H9 (cell line): ENCODE results near the gene CARD11. TPM values are rescaled to one million over a fixed set of nuclear protein-coding genes. Genes with fewer than 3 reads are reported as not detected.

Source experiments
- DNase-seq: peaks from one replicate; pipeline ENCODE4 v3.0.0-alpha.2; 2017
- H2AFZ ChIP-seq: one replicate; pipeline ENCODE4 v1.6.1; 2013; ENCODE audit warnings: mild to moderate bottlenecking, low read length, control low read depth, moderate library complexity
- H2AK5ac ChIP-seq: 2 replicates; pipeline ENCODE4 v1.6.1; 2013; ENCODE audit warnings: low read length, control low read depth, mixed read lengths; ENCODE audit not compliant: insufficient read length
- H2BK120ac ChIP-seq: one replicate; pipeline ENCODE4 v1.6.1; 2013; ENCODE audit warnings: low read depth, mild to moderate bottlenecking, low read length, control low read depth, inconsistent platforms; ENCODE audit not compliant: poor library complexity, severe bottlenecking
- H2BK12ac ChIP-seq: 2 replicates; pipeline ENCODE4 v1.6.1; 2013; ENCODE audit warnings: low read length, control low read depth, mixed read lengths, low read depth; ENCODE audit not compliant: insufficient read length
- H2BK15ac ChIP-seq: 2 replicates; pipeline ENCODE4 v1.6.1; 2013; ENCODE audit warnings: low read depth, low read length, control low read depth
- H2BK20ac ChIP-seq: one replicate; pipeline ENCODE4 v1.6.1; 2013; ENCODE audit warnings: low read depth, mild to moderate bottlenecking, low read length, control low read depth, inconsistent platforms; ENCODE audit not compliant: poor library complexity, severe bottlenecking
- H2BK5ac ChIP-seq: 2 replicates; pipeline ENCODE4 v1.6.1; 2013; ENCODE audit warnings: low read length, control low read depth, mixed read lengths; ENCODE audit not compliant: insufficient read length
- H3K14ac ChIP-seq: 2 replicates; pipeline ENCODE4 v1.6.1; 2013; ENCODE audit warnings: low read length, control low read depth; ENCODE audit not compliant: insufficient read depth
- H3K18ac ChIP-seq: 2 replicates; pipeline ENCODE4 v1.6.1; 2013; ENCODE audit warnings: low read depth, mild to moderate bottlenecking, mixed read lengths, low read length, control low read depth; ENCODE audit not compliant: insufficient read length
- H3K23ac ChIP-seq: 2 replicates; pipeline ENCODE4 v1.6.1; 2013; ENCODE audit warnings: low read length, control low read depth, mixed read lengths, low read depth; ENCODE audit not compliant: insufficient read length
- H3K23me2 ChIP-seq: 2 replicates; pipeline ENCODE4 v1.6.1; 2013; ENCODE audit warnings: low read depth, mild to moderate bottlenecking, mixed read lengths, low read length, control low read depth; ENCODE audit not compliant: insufficient read length, poor library complexity, severe bottlenecking
- H3K27ac ChIP-seq: 2 replicates; pipeline ENCODE4 v1.5.1; 2013; ENCODE audit warnings: low read length, control low read depth, mixed read lengths, low read depth; ENCODE audit not compliant: insufficient read length
- H3K27me3 ChIP-seq: 2 replicates; pipeline ENCODE4 v1.6.1; 2013; ENCODE audit warnings: low read length, control low read depth, inconsistent platforms; ENCODE audit not compliant: insufficient read depth
- H3K4ac ChIP-seq: 2 replicates; pipeline ENCODE4 v1.6.1; 2013; ENCODE audit warnings: low read depth, mild to moderate bottlenecking, control low read depth, inconsistent platforms, low read length, moderate library complexity
- H3K4me1 ChIP-seq: 2 replicates; pipeline ENCODE4 v1.6.1; 2013; ENCODE audit warnings: low read length, control low read depth, inconsistent platforms; ENCODE audit not compliant: insufficient read depth
- H3K4me2 ChIP-seq: 2 replicates; pipeline ENCODE4 v1.6.1; 2013; ENCODE audit warnings: low read length, control low read depth, mixed read lengths; ENCODE audit not compliant: insufficient read length, insufficient read depth
- H3K56ac ChIP-seq: 2 replicates; pipeline ENCODE4 v1.6.1; 2013; ENCODE audit warnings: low read depth, mild to moderate bottlenecking, mixed read lengths, low read length, control low read depth; ENCODE audit not compliant: insufficient read length
- H3K79me1 ChIP-seq: 2 replicates; pipeline ENCODE4 v1.6.1; 2013; ENCODE audit warnings: low read depth, mild to moderate bottlenecking, moderate library complexity, low read length, control low read depth, inconsistent platforms; ENCODE audit not compliant: insufficient read depth, poor library complexity, severe bottlenecking
- H3K79me2 ChIP-seq: 2 replicates; pipeline ENCODE4 v1.6.1; 2013; ENCODE audit warnings: low read length, control low read depth, inconsistent platforms; ENCODE audit not compliant: insufficient read depth
- H3K9ac ChIP-seq: 2 replicates; pipeline ENCODE4 v1.6.1; 2013; ENCODE audit warnings: low read length, control low read depth, mixed read lengths; ENCODE audit not compliant: insufficient read length; ENCODE audit errors: extremely low read depth
- H3K9me3 ChIP-seq: one replicate; pipeline ENCODE4 v1.6.1; 2013; ENCODE audit warnings: low read depth, low read length, inconsistent platforms; ENCODE audit not compliant: control insufficient read depth
- H3T11ph ChIP-seq: one replicate; pipeline ENCODE4 v1.6.1; 2013; ENCODE audit warnings: mild to moderate bottlenecking, low read length, control low read depth, inconsistent platforms
- H4K20me1 ChIP-seq: one replicate; pipeline ENCODE4 v1.6.1; 2013; ENCODE audit not compliant: control insufficient read depth, insufficient read length, insufficient read depth
- H4K5ac ChIP-seq: 2 replicates; pipeline ENCODE4 v1.6.1; 2013; ENCODE audit warnings: low read depth, mild to moderate bottlenecking, mixed read lengths, low read length, control low read depth; ENCODE audit not compliant: insufficient read length
- H4K8ac ChIP-seq: replicated peaks from 2 replicates; pipeline ENCODE4 v1.6.1; 2013; ENCODE audit warnings: low read length, control low read depth, mixed read lengths, low read depth; ENCODE audit not compliant: insufficient read length
- H4K91ac ChIP-seq: 2 replicates; pipeline ENCODE4 v1.6.1; 2013; ENCODE audit warnings: low read depth, mild to moderate bottlenecking, moderate library complexity, mixed read lengths, low read length, control low read depth; ENCODE audit not compliant: insufficient read length
- H3K27ac Mint-ChIP-seq, 3 experiments: 2 replicates in 2 of 3; 3 replicates in 1 of 3; pipeline ENCODE4 v1.8.0; 2020 to 2021; ENCODE audit warnings: mixed read lengths in 3 of 3, mild to moderate bottlenecking in 1 of 3, moderate library complexity in 1 of 3
- H3K27me3 Mint-ChIP-seq: 2 replicates; pipeline ENCODE4 v1.8.0; 2021; ENCODE audit warnings: low read depth, mild to moderate bottlenecking, moderate library complexity, mixed read lengths
- H3K36me3 Mint-ChIP-seq, 3 experiments: 2 replicates in 2 of 3; 3 replicates in 1 of 3; pipeline ENCODE4 v1.8.0; 2020 to 2021; ENCODE audit warnings: low read depth in 3 of 3, mixed read lengths in 3 of 3; ENCODE audit not compliant: insufficient read depth in 1 of 3
- H3K4me1 Mint-ChIP-seq, 2 experiments: 2 replicates each; pipeline ENCODE4 v1.8.0; 2020; ENCODE audit warnings: mixed read lengths in 2 of 2
- H3K4me3 Mint-ChIP-seq, 2 experiments: 2 replicates in 1 of 2; 3 replicates in 1 of 2; pipeline ENCODE4 v1.8.0; 2020 to 2021; ENCODE audit warnings: mild to moderate bottlenecking in 2 of 2, mixed read lengths in 2 of 2, moderate library complexity in 1 of 2
- H3K9me3 Mint-ChIP-seq, 2 experiments: 2 replicates in 1 of 2; 3 replicates in 1 of 2; pipeline ENCODE4 v1.8.0; 2020; ENCODE audit warnings: mild to moderate bottlenecking in 2 of 2, mixed read lengths in 2 of 2, moderate library complexity in 1 of 2
- WGBS: extraction: QIAGEN DNeasy Blood & Tissue Kit; methylation state at CpG from one replicate; pipeline ENCODE4 v1.1.7; 2013; ENCODE audit warnings: missing lambda C conversion rate, low lambda C conversion rate, mixed read lengths; ENCODE audit not compliant: insufficient read length; ENCODE audit errors: extremely low coverage; 5-methylcytosine and 5-hydroxymethylcytosine counted together
- total RNA-seq: library from RNA; stranded (reverse); gene quantifications from 2 replicates; pipeline ENCODE4 v1.2.1, GENCODE V29; 2021
- TF ChIP-seq, protein P1 (sequence below): fragments of 200-600 bp; sonication (generic); conservative IDR thresholded peaks from 3 replicates; pipeline ENCODE4 v1.8.0; 2021; ENCODE audit warnings: antibody characterized with exemption, mild to moderate bottlenecking

CARD11 gene
- total RNA-seq, 1 experiment from 2014 or later: 20.0 TPM

DNA sequence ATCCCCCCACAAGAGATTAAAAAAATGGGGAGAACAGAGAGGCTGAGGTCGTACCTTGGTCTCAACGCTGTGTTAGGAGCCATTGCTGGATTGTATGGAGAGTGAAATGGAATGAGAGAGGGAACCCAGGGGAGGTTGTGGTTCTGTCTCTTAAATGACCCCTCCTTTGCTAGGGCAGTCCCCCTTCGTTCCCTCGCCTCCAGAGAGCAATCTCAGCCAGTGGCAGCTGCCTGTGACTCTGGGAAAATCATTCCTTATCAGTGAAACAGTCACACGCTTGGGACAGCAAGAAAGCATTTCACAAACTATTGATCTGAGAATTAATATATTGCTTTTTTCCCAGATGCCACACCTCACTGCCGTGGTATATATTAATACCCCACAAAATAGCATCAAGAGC, 12.0 kb upstream of the CARD11 start:
- no peak overlapping the region for H2AFZ ChIP-seq
- H4K8ac ChIP-seq: no peak overlapping the region
- H4K5ac ChIP-seq: no peak overlapping the region
- H2BK20ac ChIP-seq: no peak overlapping the region
- H3K79me1 ChIP-seq: no peaks in the 10 kb centered on the region
- H2BK5ac ChIP-seq: no peak overlapping the region
- H3K36me3 Mint-ChIP-seq: peaks cover 0 to 8% (median 0%) of the 10 kb centered on the region in 3 experiments; a peak in 3 of 7 replicates
- no peak overlapping the region for H3K56ac ChIP-seq
- H3K9me3 Mint-ChIP-seq: peaks cover 12 to 14% of the 10 kb centered on the region in 2 experiments; a peak in 4 of 5 replicates
- H3K23ac ChIP-seq: no peak overlapping the region
- no peaks in the 10 kb centered on the region for H3K9me3 ChIP-seq
- TF ChIP-seq, protein P1, sequence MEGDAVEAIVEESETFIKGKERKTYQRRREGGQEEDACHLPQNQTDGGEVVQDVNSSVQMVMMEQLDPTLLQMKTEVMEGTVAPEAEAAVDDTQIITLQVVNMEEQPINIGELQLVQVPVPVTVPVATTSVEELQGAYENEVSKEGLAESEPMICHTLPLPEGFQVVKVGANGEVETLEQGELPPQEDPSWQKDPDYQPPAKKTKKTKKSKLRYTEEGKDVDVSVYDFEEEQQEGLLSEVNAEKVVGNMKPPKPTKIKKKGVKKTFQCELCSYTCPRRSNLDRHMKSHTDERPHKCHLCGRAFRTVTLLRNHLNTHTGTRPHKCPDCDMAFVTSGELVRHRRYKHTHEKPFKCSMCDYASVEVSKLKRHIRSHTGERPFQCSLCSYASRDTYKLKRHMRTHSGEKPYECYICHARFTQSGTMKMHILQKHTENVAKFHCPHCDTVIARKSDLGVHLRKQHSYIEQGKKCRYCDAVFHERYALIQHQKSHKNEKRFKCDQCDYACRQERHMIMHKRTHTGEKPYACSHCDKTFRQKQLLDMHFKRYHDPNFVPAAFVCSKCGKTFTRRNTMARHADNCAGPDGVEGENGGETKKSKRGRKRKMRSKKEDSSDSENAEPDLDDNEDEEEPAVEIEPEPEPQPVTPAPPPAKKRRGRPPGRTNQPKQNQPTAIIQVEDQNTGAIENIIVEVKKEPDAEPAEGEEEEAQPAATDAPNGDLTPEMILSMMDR: no peak
- H3K4me1 Mint-ChIP-seq: no peaks in the 10 kb centered on the region; a peak in 1 of 4 replicates
- no peaks in the 10 kb centered on the region for H3K79me2 ChIP-seq
- no peak overlapping the region for H2BK120ac ChIP-seq
- no peak overlapping the region; a peak in 1 of 5 replicates for H3K4me3 Mint-ChIP-seq
- no peak overlapping the region for H3K14ac ChIP-seq
- WGBS: no CpG with 5 or more reads among the region's 6 CpGs
- no peak overlapping the region for H4K91ac ChIP-seq
- no peaks in the 10 kb centered on the region for H3K27me3 ChIP-seq
- no peak overlapping the region for H3K18ac ChIP-seq
- no peak for DNase-seq
- H3K23me2 ChIP-seq: no peaks in the 10 kb centered on the region
- H2AK5ac ChIP-seq: no peak overlapping the region
- peak overlapping the region in 1 of 3 experiments; percentile 82; a peak in 2 of 7 replicates for H3K27ac Mint-ChIP-seq
- H3K4me2 ChIP-seq: no peak overlapping the region
- no peak overlapping the region for H2BK15ac ChIP-seq
- H3K27ac ChIP-seq: no peak overlapping the region
- no peaks in the 10 kb centered on the region for H4K20me1 ChIP-seq
- no peaks in the 10 kb centered on the region for H3K4me1 ChIP-seq
- no peak overlapping the region for H3T11ph ChIP-seq
- no peak overlapping the region for H2BK12ac ChIP-seq
- H3K4ac ChIP-seq: no peak overlapping the region
- H3K27me3 Mint-ChIP-seq: peaks cover 11% of the 10 kb centered on the region
- no peak overlapping the region for H3K9ac ChIP-seq
